BJ (cell line): Measurements from ENCODE around the gene NAT8. TPM values are rescaled to one million over a fixed set of nuclear protein-coding genes. Genes with fewer than 3 reads are reported as not detected.
"Not testable (repeated sequence)": the region's sequence is repeated elsewhere in the genome, so short reads cannot be mapped to it uniquely, and the experiment has no call there.

Experiments
- CTCF ChIA-PET: fragments of 350-600 bp; formaldehyde crosslinking; extraction: SDS; loops from one replicate; lab custom pipeline; 2021; ENCODE audit warnings: antibody characterized with exemption, inconsistent platforms; lab: Yijun Ruan, JAX
- POLR2A ChIA-PET: fragments of 300-600 bp; sonication (Branson Sonifier 250); formaldehyde crosslinking; extraction: SDS; loops from one replicate; lab custom pipeline; 2021; ENCODE audit warnings: antibody characterized with exemption; lab: Charles Lee
- DNase-seq: peaks from one replicate; pipeline ENCODE4 v3.0.0-alpha.2; 2011; ENCODE audit warnings: low read depth
- H3K27me3 ChIP-seq: 2 replicates; pipeline ENCODE4 v1.6.0; 2011; ENCODE audit warnings: low read length; ENCODE audit not compliant: control insufficient read depth, insufficient read depth
- H3K36me3 ChIP-seq: 2 replicates; pipeline ENCODE4 v1.5.1; 2011; ENCODE audit warnings: low read length; ENCODE audit not compliant: control insufficient read depth, insufficient read depth
- H3K4me3 ChIP-seq: 2 replicates; pipeline ENCODE4 v1.5.1; 2011; ENCODE audit warnings: low read depth, mild to moderate bottlenecking, control low read depth, low read length
- CTCF ChIP-seq: IDR thresholded peaks from 2 replicates; pipeline ENCODE4 v1.5.1; 2011; ENCODE audit warnings: low read depth, mild to moderate bottlenecking, control low read depth, inconsistent platforms, low read length, moderate library complexity; ENCODE audit not compliant: insufficient read depth
- polyA minus RNA-seq: library from RNA; depleted of rRNA, polyadenylated mRNA; stranded (reverse); fragments of >200 nt; gene quantifications from 2 replicates; pipeline ENCODE4 v1.2.3, GENCODE V29; 2011; rRNA and poly(A)+ RNA removed
- polyA plus RNA-seq: library from polyadenylated mRNA; depleted of rRNA; stranded (reverse); fragments of >200 nt; gene quantifications from 2 replicates; pipeline ENCODE4 v1.2.3, GENCODE V29; 2011; rRNA removed

The NAT8 gene
- not detected in 2 replicates for polyA plus RNA-seq
- polyA minus RNA-seq: not detected in 2 replicates

- DNase-seq: no peak
- Histone ChIP-seq H3K36me3 (no peaks in the 10 kb centered on the region), H3K4me3 (no peak within 1 kb of the TSS), H3K27me3 (no peaks in the 10 kb centered on the region)
- CTCF ChIA-PET: no interaction called here
- POLR2A ChIA-PET: no interaction called here
- TF ChIP-seq CTCF: no peak
These were observed at the start of gene NAT8 for GRCh38 chr2:73642338-73643018. Gene NAT8 (minus strand): TSS chr2:73642422. CDS start chr2:73641628, 794 bp downstream.

- peak; percentile 60 for TF ChIP-seq CTCF
- POLR2A ChIA-PET, H3K36me3 ChIP-seq, H3K4me3 ChIP-seq, DNase-seq, H3K27me3 ChIP-seq: not testable (repeated sequence)
- CTCF ChIA-PET: interaction anchor here (1.5 to 2.5 kb wide), 3 partner anchors 11 to 68 kb away, joined by 3 to 15 read pairs (median 3); no protein-coding TSS in a partner anchor
These were observed 48.3 kb upstream of the NAT8 start for GRCh38 chr2:73690372-73691088.

GRCh38 chr2:73688494-73688893 is 46.3 kb upstream of the NAT8 start:
- CTCF ChIA-PET, DNase-seq, H3K36me3 ChIP-seq, POLR2A ChIA-PET, H3K4me3 ChIP-seq, H3K27me3 ChIP-seq: not testable (repeated sequence)

- no peak for TF ChIP-seq CTCF
- ChIA-PET POLR2A (no interaction called here), CTCF (no interaction called here)
These were observed 43.7 kb upstream of the NAT8 start for GRCh38 chr2:73685764-73686438.

GRCh38 chr2:73684905-73685304 is 42.7 kb upstream of the NAT8 start:
- POLR2A ChIA-PET, DNase-seq, H3K27me3 ChIP-seq, H3K36me3 ChIP-seq, CTCF ChIA-PET, H3K4me3 ChIP-seq: not testable (repeated sequence)
- TF ChIP-seq CTCF: 0 out of 2 replicates have a peak, but pooled peaks have one; percentile 4

More at GRCh38 chr2:73685764-73686438, 43.7 kb upstream of the NAT8 start:
- Histone ChIP-seq H3K27me3 (no peaks in the 10 kb centered on the region; the same call in 1 of the 2 replicates), H3K36me3 (no peaks in the 10 kb centered on the region), H3K4me3 (no peak overlapping the region)
- DNase-seq: no peak

GRCh38 chr2:73684325-73684724 is 42.1 kb upstream of the NAT8 start:
- DNase-seq, POLR2A ChIA-PET, H3K4me3 ChIP-seq, CTCF ChIA-PET, H3K36me3 ChIP-seq, H3K27me3 ChIP-seq: not testable (repeated sequence)
